Stimulated activated CD4-positive, alpha-beta T cell treated with anti-CD3 and anti-CD28 coated beads, Interleukin-4, amount 100 ng/mL, for 4 hours (primary cell): ENCODE data around the gene SFXN5.
A peak's percentile ranks its signal among the peaks of the same experiment; 100 is the strongest.

ENCODE experiments used
- DNase-seq, 2 experiments: peaks; one replicate each; pipeline ENCODE4 v3.0.0-alpha.2; 2020

Gene SFXN5

GRCh38 chr2:72893594-72894319, 177.8 kb downstream of the SFXN5 start:
- DNase-seq, result peak in 1 of 2 experiments; percentile 24

GRCh38 chr2:72892506-72893173, 178.9 kb downstream of the SFXN5 start:
- DNase-seq, result peak; percentile 44 to 58
